GM23248 (cell line): ENCODE data around the gene TAF11L13. TPM values are rescaled to one million over a fixed set of nuclear protein-coding genes. Genes with fewer than 3 reads are reported as not detected.

Experiments
- DNase-seq: peaks from one replicate; pipeline ENCODE4 v3.0.0-alpha.2; 2015
- H2AFZ ChIP-seq: fragments of 200-600 bp; sonication (generic); 2 replicates; pipeline ENCODE4 v1.6.1; 2016; ENCODE audit warnings: antibody characterized with exemption
- H3F3A ChIP-seq: fragments of 200-600 bp; sonication (generic); 2 replicates; pipeline ENCODE4 v1.6.1; 2016; ENCODE audit warnings: mild to moderate bottlenecking, antibody characterized with exemption, mixed run types; ENCODE audit not compliant: insufficient read depth
- H3K27ac ChIP-seq: fragments of 200-600 bp; sonication (generic); 2 replicates; pipeline ENCODE4 v1.5.1; 2016; ENCODE audit warnings: mild to moderate bottlenecking
- H3K27me3 ChIP-seq: fragments of 200-600 bp; sonication (generic); replicated peaks from 2 replicates; pipeline ENCODE4 v1.6.1; 2016; ENCODE audit warnings: mild to moderate bottlenecking; ENCODE audit not compliant: insufficient read depth
- H3K36me3 ChIP-seq: fragments of 200-600 bp; sonication (generic); 2 replicates; pipeline ENCODE4 v1.6.1; 2016; ENCODE audit warnings: low read depth, mild to moderate bottlenecking
- H3K4me1 ChIP-seq: fragments of 200-600 bp; sonication (generic); 2 replicates; pipeline ENCODE4 v1.6.1; 2016; ENCODE audit warnings: mild to moderate bottlenecking; ENCODE audit not compliant: insufficient read depth
- H3K4me2 ChIP-seq: fragments of 200-600 bp; sonication (generic); one replicate; pipeline ENCODE4 v1.6.1; 2016; ENCODE audit warnings: mild to moderate bottlenecking; ENCODE audit not compliant: unreplicated experiment
- H3K4me3 ChIP-seq: fragments of 200-600 bp; sonication (generic); 2 replicates; pipeline ENCODE4 v1.5.1; 2016; ENCODE audit warnings: mild to moderate bottlenecking
- H3K79me2 ChIP-seq: fragments of 200-600 bp; sonication (generic); 2 replicates; pipeline ENCODE4 v1.6.1; 2016; ENCODE audit warnings: mild to moderate bottlenecking; ENCODE audit not compliant: insufficient read depth
- H3K9ac ChIP-seq: fragments of 200-600 bp; sonication (generic); 2 replicates; pipeline ENCODE4 v1.6.1; 2016; ENCODE audit warnings: mild to moderate bottlenecking
- H3K9me2 ChIP-seq: fragments of 200-600 bp; sonication (generic); 2 replicates; pipeline ENCODE4 v1.6.1; 2016; ENCODE audit warnings: mixed run types, mild to moderate bottlenecking, moderate library complexity; ENCODE audit not compliant: insufficient read depth
- H3K9me3 ChIP-seq: fragments of 200-600 bp; sonication (generic); one replicate; pipeline ENCODE4 v1.6.1; 2017; ENCODE audit warnings: low read depth
- H4K20me1 ChIP-seq: fragments of 200-600 bp; sonication (generic); 2 replicates; pipeline ENCODE4 v1.6.0; 2016; ENCODE audit not compliant: insufficient read depth
- EZH2 ChIP-seq: fragments of 200-600 bp; sonication (generic); IDR thresholded peaks from 2 replicates; pipeline ENCODE4 v1.6.1; 2018; ENCODE audit warnings: antibody characterized with exemption, mild to moderate bottlenecking; ENCODE audit not compliant: insufficient read depth, poor library complexity, severe bottlenecking
- EZH2phosphoT487 ChIP-seq: fragments of 200-600 bp; sonication (generic); IDR thresholded peaks from 2 replicates; pipeline ENCODE4 v1.6.1; 2018; ENCODE audit warnings: antibody characterized with exemption, moderate library complexity, mild to moderate bottlenecking, low read depth; ENCODE audit not compliant: insufficient read depth
- WGBS, 2 experiments: methylation state at CpG; one replicate each; pipeline ENCODE4 v1.1.6; 2015 to 2017; ENCODE audit warnings: low lambda C conversion rate in 2 of 2, low coverage in 1 of 2; ENCODE audit errors: missing lambda C conversion rate in 2 of 2; 5-methylcytosine and 5-hydroxymethylcytosine counted together
- in situ Hi-C: fragments of 300-500 bp; cut with MboI; formaldehyde crosslinking; loops from 2 replicates; pipeline ENCODE4 v1.15.0; 2020
- polyA plus RNA-seq: library from polyadenylated mRNA; unstranded; fragments of >200 nt; fragmentation: Nextera tagmentation; extraction: Ambion mirVana; gene quantifications from 2 replicates; pipeline ENCODE4 v1.2.1, GENCODE V29; 2016
- small RNA-seq: library from RNA; depleted of rRNA; stranded (forward); fragments of <200 nt; gene quantifications from one replicate; pipeline ENCODE3, GENCODE V24; 2014; ENCODE audit warnings: low read depth, low replicate concordance
- total RNA-seq: library from RNA; depleted of rRNA; stranded (reverse); fragments of >200 nt; shearing (Covaris generic); gene quantifications from 2 replicates; pipeline ENCODE4 v1.2.3, GENCODE V29; 2014; rRNA removed

TAF11L13 gene
- total and polyA plus RNA-seq, 2 experiments from 2014 or later: not detected

GRCh38 chr5:17678751-17679324 lies 47.0 kb downstream of the TAF11L13 start:
- WGBS, 2 experiments: 36 to 38% methylated on average over 4 of the region's 4 CpGs
- no peaks in the 10 kb centered on the region for H3K79me2 ChIP-seq
- TF ChIP-seq EZH2 (no peak), EZH2phosphoT487 (no peak)

GRCh38 chr5:17679597-17680203 lies 47.8 kb downstream of the TAF11L13 start:
- Histone ChIP-seq H3K36me3 (no peaks in the 10 kb centered on the region), H4K20me1 (no peaks in the 10 kb centered on the region), H3K27me3 (no peaks in the 10 kb centered on the region), H3K9me2 (no peaks in the 10 kb centered on the region), H3K4me3 (no peak overlapping the region), H2AFZ (no peak overlapping the region), H3K4me1 (no peaks in the 10 kb centered on the region), H3K27ac (no peak overlapping the region), H3K79me2 (no peaks in the 10 kb centered on the region), H3K9ac (no peak overlapping the region), H3K4me2 (no peak overlapping the region), H3F3A (no peaks in the 10 kb centered on the region), H3K9me3 (no peaks in the 10 kb centered on the region)
- in situ Hi-C loops: no loop called here
- WGBS, 2 experiments: 71 to 73% methylated on average over 8 of the region's 8 CpGs
- TF ChIP-seq EZH2 (no peak), EZH2phosphoT487 (no peak)
- DNase-seq: peak; percentile 4

More at GRCh38 chr5:17678751-17679324, 47.0 kb downstream of the TAF11L13 start:
- H3K4me1 ChIP-seq: no peaks in the 10 kb centered on the region
- no peak for DNase-seq
- no peak overlapping the region for H3K4me3 ChIP-seq
- H2AFZ ChIP-seq: no peak overlapping the region
- no peaks in the 10 kb centered on the region for H3K27me3 ChIP-seq
- no peaks in the 10 kb centered on the region for H3K36me3 ChIP-seq
- H3K9ac ChIP-seq: no peak overlapping the region
- H3K27ac ChIP-seq: no peak overlapping the region
- H3K9me3 ChIP-seq: no peaks in the 10 kb centered on the region
- no peaks in the 10 kb centered on the region for H4K20me1 ChIP-seq
- in situ Hi-C loops: no loop called here
- no peaks in the 10 kb centered on the region for H3K9me2 ChIP-seq
- no peaks in the 10 kb centered on the region for H3F3A ChIP-seq
- H3K4me2 ChIP-seq: no peak overlapping the region

- H2AFZ ChIP-seq: no peak overlapping the region
- 33 to 34% methylated on average over 2 of the region's 2 CpGs for WGBS, 2 experiments
- H3K27ac ChIP-seq: no peak overlapping the region
- H3K27me3 ChIP-seq: no peaks in the 10 kb centered on the region
- H3K79me2 ChIP-seq: no peaks in the 10 kb centered on the region
- in situ Hi-C loops: no loop called here
- H3K4me1 ChIP-seq: no peaks in the 10 kb centered on the region
- no peaks in the 10 kb centered on the region for H3K36me3 ChIP-seq
- H3F3A ChIP-seq: no peaks in the 10 kb centered on the region
- no peak for DNase-seq
- no peak overlapping the region for H3K4me3 ChIP-seq
- no peak overlapping the region for H3K9ac ChIP-seq
- no peaks in the 10 kb centered on the region for H3K9me2 ChIP-seq
- H4K20me1 ChIP-seq: no peaks in the 10 kb centered on the region
- no peak overlapping the region for H3K4me2 ChIP-seq
- H3K9me3 ChIP-seq: no peaks in the 10 kb centered on the region
- TF ChIP-seq EZH2: no peak
- no peak for TF ChIP-seq EZH2phosphoT487
Measured at GRCh38 chr5:17680737-17681136, 48.8 kb downstream of the TAF11L13 start.

Small RNA genes lying within 50 kb of the gene (small RNA-seq; reads per million reads assigned to genes)
- gene AC233724.1 (not detected), gene AC233724.12 (not detected), gene AC233724.2 (not detected), gene AC233724.3 (not detected), gene AC233724.4 (not detected), gene AC233724.6 (not detected), gene AC233724.7 (not detected)

Other genes starting within 250 kb of the TAF11L13 start
- gene TAF11L2, start 133.9 kb upstream of the TAF11L13 start, total RNA-seq: not detected in 2 replicates
- gene TAF11L2, start 133.9 kb upstream of the TAF11L13 start, polyA plus RNA-seq: not detected in 2 replicates
- gene TAF11L3, start 113.7 kb upstream of the TAF11L13 start, total RNA-seq: not detected in 2 replicates
- not detected in 2 replicates for gene TAF11L3, start 113.7 kb upstream of the TAF11L13 start, polyA plus RNA-seq
- not detected in 2 replicates for gene TAF11L4, start 110.3 kb upstream of the TAF11L13 start, total RNA-seq
- not detected in 2 replicates for gene TAF11L4, start 110.3 kb upstream of the TAF11L13 start, polyA plus RNA-seq
- not detected in 2 replicates for gene TAF11L5, start 106.9 kb upstream of the TAF11L13 start, total RNA-seq
- not detected in 2 replicates for gene TAF11L5, start 106.9 kb upstream of the TAF11L13 start, polyA plus RNA-seq
- not detected in 2 replicates for gene TAF11L6, start 103.4 kb upstream of the TAF11L13 start, total RNA-seq
- not detected in 2 replicates for gene TAF11L6, start 103.4 kb upstream of the TAF11L13 start, polyA plus RNA-seq
- not detected in 2 replicates for gene TAF11L7, start 46.3 kb upstream of the TAF11L13 start, total RNA-seq
- not detected in 2 replicates for gene TAF11L7, start 46.3 kb upstream of the TAF11L13 start, polyA plus RNA-seq
- gene TAF11L8, start 41.1 kb upstream of the TAF11L13 start, total RNA-seq: not detected in 2 replicates
- not detected in 2 replicates for gene TAF11L8, start 41.1 kb upstream of the TAF11L13 start, polyA plus RNA-seq
- gene TAF11L9, start 37.7 kb upstream of the TAF11L13 start, total RNA-seq: not detected in 2 replicates
- not detected in 2 replicates for gene TAF11L9, start 37.7 kb upstream of the TAF11L13 start, polyA plus RNA-seq
- not detected in 2 replicates for gene TAF11L10, start 34.3 kb upstream of the TAF11L13 start, total RNA-seq
- gene TAF11L10, start 34.3 kb upstream of the TAF11L13 start, polyA plus RNA-seq: not detected in 2 replicates
- not detected in 2 replicates for gene TAF11L11, start 27.9 kb upstream of the TAF11L13 start, total RNA-seq
- gene TAF11L11, start 27.9 kb upstream of the TAF11L13 start, polyA plus RNA-seq: not detected in 2 replicates
- not detected in 2 replicates for gene TAF11L12, start 21.7 kb upstream of the TAF11L13 start, total RNA-seq
- not detected in 2 replicates for gene TAF11L12, start 21.7 kb upstream of the TAF11L13 start, polyA plus RNA-seq
- gene TAF11L14, start 2.4 kb downstream of the TAF11L13 start, total RNA-seq: not detected in 2 replicates
- not detected in 2 replicates for gene TAF11L14, start 2.4 kb downstream of the TAF11L13 start, polyA plus RNA-seq